Smooth muscle cell (in vitro differentiated cells): ENCODE measurements around the gene CCDC40. TPM values are rescaled to one million over a fixed set of nuclear protein-coding genes. Genes with fewer than 3 reads are reported as not detected.

Source experiments
- DNase-seq: peaks from one replicate; lab custom pipeline; 2025; ENCODE audit not compliant: unreplicated experiment; lab: John Stamatoyannopoulos, UW
- H2AFZ ChIP-seq: fragments of 200-600 bp; sonication (generic); 2 replicates; pipeline ENCODE4 v1.6.0; 2016; ENCODE audit warnings: antibody characterized with exemption, low read depth, mild to moderate bottlenecking
- H3F3A ChIP-seq: fragments of 200-600 bp; sonication (generic); 2 replicates; pipeline ENCODE4 v1.6.0; 2017; ENCODE audit warnings: antibody characterized with exemption, low read depth
- H3K27ac ChIP-seq: fragments of 200-600 bp; sonication (generic); 2 replicates; pipeline ENCODE4 v1.5.1; 2016; ENCODE audit warnings: low read depth, mild to moderate bottlenecking
- H3K27me3 ChIP-seq: fragments of 200-600 bp; sonication (generic); 2 replicates; pipeline ENCODE4 v1.6.1; 2016; ENCODE audit warnings: low read depth, mild to moderate bottlenecking
- H3K36me3 ChIP-seq: fragments of 200-600 bp; sonication (generic); 2 replicates; pipeline ENCODE4 v1.5.1; 2016; ENCODE audit warnings: low read depth
- H3K4me1 ChIP-seq: fragments of 200-600 bp; sonication (generic); 2 replicates; pipeline ENCODE4 v1.5.1; 2016; ENCODE audit warnings: low read depth
- H3K4me2 ChIP-seq: fragments of 200-600 bp; sonication (generic); 2 replicates; pipeline ENCODE4 v1.6.0; 2016; ENCODE audit warnings: mild to moderate bottlenecking
- H3K4me3 ChIP-seq: fragments of 200-600 bp; sonication (generic); 2 replicates; pipeline ENCODE4 v1.5.1; 2016; ENCODE audit warnings: mild to moderate bottlenecking
- H3K79me2 ChIP-seq: fragments of 200-600 bp; sonication (generic); 2 replicates; pipeline ENCODE4 v1.6.0; 2016; ENCODE audit warnings: low read depth, mild to moderate bottlenecking
- H3K9ac ChIP-seq: fragments of 200-600 bp; sonication (generic); 2 replicates; pipeline ENCODE4 v1.6.0; 2016; ENCODE audit warnings: low read depth
- H3K9me3 ChIP-seq: fragments of 200-600 bp; sonication (generic); replicated peaks from 2 replicates; pipeline ENCODE4 v1.5.1; 2016; ENCODE audit warnings: low read depth
- H4K20me1 ChIP-seq: fragments of 200-600 bp; sonication (generic); 2 replicates; pipeline ENCODE4 v1.6.0; 2016; ENCODE audit warnings: low read depth
- CTCF ChIP-seq: fragments of 200-600 bp; sonication (generic); IDR thresholded peaks from 2 replicates; pipeline ENCODE4 v1.5.1; 2017; ENCODE audit warnings: borderline replicate concordance, mild to moderate bottlenecking, antibody characterized with exemption; ENCODE audit not compliant: insufficient read depth, poor library complexity, severe bottlenecking
- WGBS: methylation state at CpG from one replicate; pipeline ENCODE4 v1.1.7; 2016; ENCODE audit warnings: low lambda C conversion rate; 5-methylcytosine and 5-hydroxymethylcytosine counted together
- polyA plus RNA-seq: library from polyadenylated mRNA; unstranded; fragments of >200 nt; fragmentation: Nextera tagmentation; extraction: Ambion mirVana; gene quantifications from 2 replicates; pipeline ENCODE4 v1.2.1, GENCODE V29; 2016
- total RNA-seq: library from RNA; depleted of rRNA; stranded (reverse); fragments of >200 nt; gene quantifications from 2 replicates; pipeline ENCODE4 v1.2.3, GENCODE V29; 2014

The CCDC40 gene
- total and polyA plus RNA-seq, 2 experiments from 2014 or later, result 0.81 to 5.9 TPM

DNA sequence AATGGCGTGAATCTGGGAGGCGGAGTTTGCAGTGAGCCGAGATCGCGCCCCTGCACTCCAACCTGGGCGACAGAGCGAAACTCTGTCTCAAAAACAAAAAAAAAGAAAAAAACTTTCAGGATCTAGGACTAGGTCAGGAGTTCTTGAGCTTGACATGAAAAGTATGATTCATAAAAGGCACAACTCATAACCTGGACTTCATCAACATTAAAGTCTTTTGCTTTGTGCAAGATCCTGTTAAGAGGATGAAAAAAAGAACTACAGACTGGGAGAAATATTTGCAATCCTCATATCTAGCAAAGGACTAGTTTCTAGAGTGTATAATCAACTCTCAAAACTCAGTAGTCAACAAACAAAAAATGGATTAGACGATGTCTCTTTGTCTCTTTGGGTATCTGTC is 40.7 kb upstream of the CCDC40 start:
- Histone ChIP-seq H3K9me3 (no peaks in the 10 kb centered on the region), H3K27me3 (no peaks in the 10 kb centered on the region), H3K27ac (no peak overlapping the region), H3K4me1 (peaks cover 11% of the 10 kb centered on the region), H3K79me2 (peaks cover 3% of the 10 kb centered on the region), H4K20me1 (peaks cover 9% of the 10 kb centered on the region), H3F3A (no peaks in the 10 kb centered on the region), H3K4me3 (no peak overlapping the region), H3K4me2 (no peak overlapping the region), H3K9ac (no peak overlapping the region), H2AFZ (no peak overlapping the region), H3K36me3 (no peaks in the 10 kb centered on the region)
- no peak for DNase-seq
- 97% methylated on average over 8 of the region's 8 CpGs for WGBS
- no peak for TF ChIP-seq CTCF

GRCh38 chr17:79996291-79996690 is 40.2 kb upstream of the CCDC40 start:
- peaks cover 11% of the 10 kb centered on the region for H3K4me1 ChIP-seq
- H3K79me2 ChIP-seq, result peaks cover 3% of the 10 kb centered on the region
- no peak for DNase-seq
- H3K4me2 ChIP-seq, result no peak overlapping the region
- no peaks in the 10 kb centered on the region for H3F3A ChIP-seq
- H3K9ac ChIP-seq, result no peak overlapping the region
- peaks cover 6% of the 10 kb centered on the region for H4K20me1 ChIP-seq
- H3K9me3 ChIP-seq, result no peaks in the 10 kb centered on the region
- TF ChIP-seq CTCF, result no peak
- no peak overlapping the region for H2AFZ ChIP-seq
- H3K4me3 ChIP-seq, result no peak overlapping the region
- H3K27me3 ChIP-seq, result no peaks in the 10 kb centered on the region
- 96% methylated on average over 12 of the region's 12 CpGs for WGBS
- H3K27ac ChIP-seq, result no peak overlapping the region
- no peaks in the 10 kb centered on the region for H3K36me3 ChIP-seq

- Histone ChIP-seq H3K27ac (no peak overlapping the region), H3K4me2 (no peak overlapping the region), H3K79me2 (peaks cover 3% of the 10 kb centered on the region), H3K9me3 (no peaks in the 10 kb centered on the region), H3K27me3 (no peaks in the 10 kb centered on the region), H3K4me1 (peaks cover 8% of the 10 kb centered on the region), H3F3A (no peaks in the 10 kb centered on the region), H3K4me3 (no peak overlapping the region), H2AFZ (no peak overlapping the region), H3K36me3 (no peaks in the 10 kb centered on the region), H4K20me1 (peaks cover 4% of the 10 kb centered on the region), H3K9ac (no peak overlapping the region)
- WGBS, result 93% methylated on average over 15 of the region's 15 CpGs
- TF ChIP-seq CTCF, result no peak
- no peak for DNase-seq
These were observed 39.3 kb upstream of the CCDC40 start for GRCh38 chr17:79997011-79997660.

DNA sequence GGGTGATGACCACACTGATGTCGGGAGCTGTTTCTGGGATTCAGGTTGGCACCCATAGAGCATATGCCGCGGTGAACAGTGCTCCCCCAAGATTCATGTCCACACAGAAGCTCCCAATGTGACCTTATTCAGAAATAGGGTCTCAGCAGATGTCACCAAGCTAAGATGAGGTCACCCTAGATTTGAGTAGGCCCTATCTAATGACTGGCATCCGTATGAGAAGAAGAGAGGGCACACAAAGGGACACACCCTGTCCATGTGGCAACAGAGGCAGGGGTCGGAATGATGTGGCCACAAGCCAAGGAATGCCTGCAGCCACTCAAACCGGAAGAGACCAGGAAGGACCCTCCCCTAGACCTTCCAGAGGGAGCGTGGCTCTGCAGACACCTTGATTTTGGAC is 36.3 kb upstream of the CCDC40 start:
- no peaks in the 10 kb centered on the region for H3F3A ChIP-seq
- no peak overlapping the region for H3K4me3 ChIP-seq
- peaks cover 27% of the 10 kb centered on the region for H4K20me1 ChIP-seq
- 93% methylated on average over 7 of the region's 7 CpGs for WGBS
- no peak overlapping the region for H3K4me2 ChIP-seq
- no peaks in the 10 kb centered on the region for H3K36me3 ChIP-seq
- no peaks in the 10 kb centered on the region for H3K9me3 ChIP-seq
- no peak overlapping the region for H2AFZ ChIP-seq
- H3K27ac ChIP-seq, result no peak overlapping the region
- DNase-seq, result no peak
- no peaks in the 10 kb centered on the region for H3K4me1 ChIP-seq
- TF ChIP-seq CTCF, result no peak
- no peak overlapping the region for H3K9ac ChIP-seq
- H3K27me3 ChIP-seq, result no peaks in the 10 kb centered on the region
- H3K79me2 ChIP-seq, result peaks cover 3% of the 10 kb centered on the region
